Breast epithelium (tissue), 4 donors: ENCODE data around the gene ZAP70. TPM values are rescaled to one million over a fixed set of nuclear protein-coding genes. Genes with fewer than 3 reads are reported as not detected.

Experiments used
- DNase-seq, 2 donors: peaks; one replicate each; pipeline ENCODE4 v3.0.0-alpha.2; 2019; ENCODE audit warnings: low spot score in 2 of 2
- H3K27ac ChIP-seq, 2 donors: fragments of 200-600 bp; sonication (generic) in 1 of 2; one replicate each; pipeline ENCODE4 v1.5.1; 2016 to 2019; ENCODE audit warnings: mild to moderate bottlenecking in 1 of 2
- H3K27me3 ChIP-seq, 2 donors: fragments of 200-600 bp; sonication (generic) in 1 of 2; one replicate each; pipeline versions ENCODE4 v1.5.1 to v1.6.0; 2017 to 2019; ENCODE audit warnings: control low read depth in 1 of 2, mild to moderate bottlenecking in 1 of 2
- H3K36me3 ChIP-seq: fragments of 200-600 bp; one replicate; pipeline ENCODE4 v1.5.1; 2019
- H3K4me1 ChIP-seq, 2 donors: fragments of 200-600 bp; sonication (generic); one replicate each; pipeline ENCODE4 v1.5.1; 2016 to 2019; ENCODE audit warnings: control low read depth in 1 of 2
- H3K4me3 ChIP-seq, 3 donors: fragments of 200-600 bp; sonication (generic); 1 replicate in 2 of 3; 2 replicates in 1 of 3; pipeline ENCODE4 v1.5.1; 2016 to 2019; ENCODE audit warnings: mild to moderate bottlenecking in 3 of 3, moderate library complexity in 2 of 3
- H3K9me3 ChIP-seq, 2 donors: fragments of 200-600 bp; sonication (generic) in 1 of 2; one replicate each; pipeline ENCODE4 v1.5.1; 2016 to 2019; ENCODE audit warnings: control low read depth in 1 of 2
- CTCF ChIP-seq, 3 donors: fragments of 450-650 bp; IDR thresholded peaks; one replicate each; pipeline ENCODE4 v1.5.1; 2016 to 2017; ENCODE audit warnings: antibody characterized with exemption in 3 of 3, mild to moderate bottlenecking in 3 of 3, moderate library complexity in 3 of 3
- POLR2A ChIP-seq: fragments of 450-650 bp; IDR thresholded peaks from one replicate; pipeline ENCODE4 v1.6.1; 2016; ENCODE audit warnings: antibody characterized with exemption, mild to moderate bottlenecking, moderate library complexity
- POLR2AphosphoS5 ChIP-seq, 3 donors: sonication (generic); formaldehyde crosslinking; IDR thresholded peaks; one replicate each; pipeline ENCODE4 v1.6.1; 2017; ENCODE audit warnings: antibody characterized with exemption in 3 of 3
- intact Hi-C: fragments of 100-400 bp; cut with DNase I; formaldehyde crosslinking; loops from one replicate; pipeline ENCODE4 v1.15.1; 2023; ENCODE audit warnings: low total_unique reads
- total RNA-seq, 3 donors: library from RNA; depleted of rRNA; stranded (reverse); fragments of >200 nt; gene quantifications; one replicate each; pipeline ENCODE4 v1.1.0, GENCODE V29; 2016

ZAP70 gene
- total RNA-seq, 3 donors from 2014 or later, result 4.0 to 7.3 (median 4.9) TPM

DNA sequence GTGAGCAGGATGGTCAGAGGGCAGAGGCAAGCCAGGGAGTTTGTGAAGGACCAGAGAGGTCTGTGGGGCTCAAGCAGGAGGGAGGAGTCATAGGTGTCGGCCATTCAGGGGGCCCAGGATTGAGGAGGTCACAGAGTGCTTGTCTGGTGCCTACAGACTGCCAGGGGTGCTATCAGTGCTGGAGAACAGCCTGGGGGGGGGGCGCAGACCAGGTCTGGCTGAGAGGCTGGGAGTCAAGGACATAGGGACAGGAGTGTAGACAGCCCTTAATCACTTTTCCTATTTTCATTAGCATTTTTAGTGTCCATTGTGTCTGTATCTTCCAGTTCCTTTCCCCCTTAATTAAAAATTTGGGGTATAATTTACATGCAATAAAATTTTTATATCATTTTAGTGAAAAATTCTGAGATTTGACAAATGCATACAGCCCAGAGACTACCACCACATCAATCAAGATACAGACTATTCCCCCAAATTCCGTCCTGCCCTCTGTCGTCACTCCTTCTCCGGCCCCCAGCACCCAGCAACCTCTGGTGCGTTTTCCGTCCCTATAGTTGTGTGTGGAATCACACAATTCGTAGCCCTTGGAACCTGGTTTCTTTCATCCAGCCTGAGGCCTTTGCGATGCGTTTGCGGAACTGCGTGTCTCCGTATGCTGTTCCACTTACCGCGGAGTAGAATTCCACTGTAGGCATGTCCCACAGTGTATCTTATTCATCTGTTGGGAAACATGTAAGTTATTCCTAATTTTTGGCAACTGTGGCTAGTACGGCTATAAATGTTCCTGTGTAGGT, 6.2 kb downstream of the ZAP70 start:
- Histone ChIP-seq H3K27ac (no peak overlapping the region), H3K27me3 (peaks cover 0 to 4% of the 10 kb centered on the region in 2 donors), H3K9me3 (peaks cover 0 to 2% of the 10 kb centered on the region in 2 donors), H3K4me1 (no peaks in the 10 kb centered on the region), H3K4me3 (no peak overlapping the region), H3K36me3 (no peaks in the 10 kb centered on the region)
- intact Hi-C loops, result no loop called here
- DNase-seq, result no peak
- TF ChIP-seq POLR2A (no peak), CTCF (IDR thresholded peaks at IDR 0.05) (no peak), POLR2AphosphoS5 (IDR thresholded peaks at IDR 0.05) (no peak)

DNA sequence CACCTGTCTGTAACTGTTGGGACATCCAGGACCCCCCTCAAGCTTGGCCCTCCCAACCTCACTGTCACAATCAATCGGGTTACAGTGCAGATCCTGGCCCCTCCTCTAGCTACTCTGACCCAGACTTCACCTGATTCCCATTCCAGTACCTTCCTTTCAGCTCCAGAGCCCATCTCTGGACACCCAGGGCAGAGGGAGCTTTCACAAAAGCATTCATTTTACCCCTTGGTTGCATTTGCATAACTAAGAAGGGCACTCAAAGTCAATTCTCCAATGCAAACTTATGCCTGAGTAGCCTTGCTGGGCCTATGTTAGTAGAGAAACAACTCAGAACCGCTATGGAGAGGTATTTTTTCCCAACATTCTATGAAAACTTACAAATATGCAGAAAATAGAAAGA, 7.4 kb downstream of the ZAP70 start:
- intact Hi-C loops, result no loop called here
- H3K27ac ChIP-seq, result no peak overlapping the region
- peaks cover 0 to 4% of the 10 kb centered on the region in 2 donors for H3K27me3 ChIP-seq
- H3K36me3 ChIP-seq, result no peaks in the 10 kb centered on the region
- no peak for TF ChIP-seq POLR2AphosphoS5 (IDR thresholded peaks at IDR 0.05)
- TF ChIP-seq CTCF (IDR thresholded peaks at IDR 0.05), result no peak
- TF ChIP-seq POLR2A, result no peak
- no peak for DNase-seq
- H3K9me3 ChIP-seq, result peaks cover 0 to 2% of the 10 kb centered on the region in 2 donors
- no peaks in the 10 kb centered on the region for H3K4me1 ChIP-seq
- no peak overlapping the region for H3K4me3 ChIP-seq

DNA sequence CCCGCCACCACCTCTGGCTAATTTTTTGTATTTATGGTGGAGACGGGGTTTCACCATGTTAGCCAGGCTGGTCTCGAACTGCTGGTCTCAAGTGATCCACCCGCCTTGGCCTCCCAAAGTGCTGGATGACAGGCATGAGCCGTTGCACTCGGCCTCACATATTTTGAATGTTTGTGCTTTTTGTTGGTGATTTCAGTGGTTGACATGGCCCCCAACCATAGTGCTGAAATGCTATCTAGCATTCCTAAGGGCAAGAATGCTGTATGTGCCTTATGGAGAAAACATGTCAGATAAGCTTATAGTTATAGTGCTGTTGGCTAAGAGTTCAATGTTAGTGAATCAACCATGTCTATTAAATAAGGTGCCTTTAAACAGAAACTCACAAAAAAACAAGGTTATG, 8.9 kb downstream of the ZAP70 start:
- DNase-seq, result no peak
- no peaks in the 10 kb centered on the region for H3K4me1 ChIP-seq
- H3K27ac ChIP-seq, result no peak overlapping the region
- no peaks in the 10 kb centered on the region for H3K36me3 ChIP-seq
- peaks cover 0 to 2% of the 10 kb centered on the region in 2 donors for H3K9me3 ChIP-seq
- no peak for TF ChIP-seq CTCF (IDR thresholded peaks at IDR 0.05)
- H3K27me3 ChIP-seq, result peaks cover 0 to 4% of the 10 kb centered on the region in 2 donors
- H3K4me3 ChIP-seq, result no peak overlapping the region
- intact Hi-C loops, result no loop called here

DNA sequence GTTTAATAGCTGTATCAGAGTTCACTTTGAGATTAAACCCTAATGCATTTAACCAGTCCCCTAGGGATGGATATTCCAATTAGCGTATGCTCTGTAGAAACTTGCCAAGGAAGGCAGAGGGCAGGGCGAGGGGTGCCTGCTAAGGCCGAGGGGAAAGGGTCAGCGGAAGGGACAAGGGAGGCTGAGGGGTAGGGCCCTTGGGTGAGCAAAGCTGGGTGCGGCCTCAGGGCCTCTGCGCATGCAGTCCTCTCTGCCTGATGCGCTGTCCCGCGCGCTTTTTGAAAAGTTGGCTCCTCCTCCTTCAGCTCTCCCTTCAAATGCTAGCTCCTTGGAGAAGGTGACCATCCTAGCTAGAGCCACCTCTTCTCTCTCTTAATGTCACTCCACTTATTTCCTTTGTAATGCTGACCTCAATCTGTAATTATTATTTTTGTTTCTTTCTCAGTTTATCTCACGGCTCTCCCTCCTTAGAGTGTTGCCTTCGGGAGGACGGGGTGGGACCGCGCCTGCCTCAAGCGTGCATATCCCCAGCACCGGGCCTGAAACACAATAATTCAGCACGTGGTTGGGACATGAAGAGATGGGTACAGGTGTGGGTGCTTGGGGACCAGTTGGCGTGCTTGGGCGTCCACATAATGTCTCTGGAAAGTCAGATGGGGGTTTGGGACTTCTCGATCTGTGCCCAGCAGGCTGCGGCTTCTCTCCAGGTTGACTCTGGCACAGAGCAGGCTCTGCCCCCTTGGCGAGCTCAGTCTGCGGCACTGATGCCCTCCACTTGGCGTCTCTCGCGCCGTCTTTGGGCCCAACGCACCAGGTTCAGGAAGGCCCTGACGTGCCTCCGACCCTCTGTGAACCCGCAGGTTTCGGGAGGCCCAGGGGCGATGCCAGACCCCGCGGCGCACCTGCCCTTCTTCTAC, 10.0 kb downstream of the ZAP70 start:
- no peak overlapping the region for H3K4me3 ChIP-seq
- H3K36me3 ChIP-seq, result no peaks in the 10 kb centered on the region
- no peak for TF ChIP-seq CTCF (IDR thresholded peaks at IDR 0.05)
- no peak for TF ChIP-seq POLR2A
- no peak for TF ChIP-seq POLR2AphosphoS5 (IDR thresholded peaks at IDR 0.05)
- intact Hi-C loops, result no loop called here
- no peaks in the 10 kb centered on the region for H3K4me1 ChIP-seq
- no peak overlapping the region for H3K27ac ChIP-seq
- peaks cover 0 to 4% of the 10 kb centered on the region in 2 donors for H3K27me3 ChIP-seq
- peaks cover 0 to 2% of the 10 kb centered on the region in 2 donors for H3K9me3 ChIP-seq
- DNase-seq, result no peak

DNA sequence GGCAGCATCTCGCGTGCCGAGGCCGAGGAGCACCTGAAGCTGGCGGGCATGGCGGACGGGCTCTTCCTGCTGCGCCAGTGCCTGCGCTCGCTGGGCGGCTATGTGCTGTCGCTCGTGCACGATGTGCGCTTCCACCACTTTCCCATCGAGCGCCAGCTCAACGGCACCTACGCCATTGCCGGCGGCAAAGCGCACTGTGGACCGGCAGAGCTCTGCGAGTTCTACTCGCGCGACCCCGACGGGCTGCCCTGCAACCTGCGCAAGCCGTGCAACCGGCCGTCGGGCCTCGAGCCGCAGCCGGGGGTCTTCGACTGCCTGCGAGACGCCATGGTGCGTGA, 10.7 kb downstream of the ZAP70 start:
- Histone ChIP-seq H3K27ac (no peak overlapping the region), H3K4me1 (no peaks in the 10 kb centered on the region), H3K9me3 (peaks cover 0 to 2% of the 10 kb centered on the region in 2 donors), H3K27me3 (peaks cover 0 to 4% of the 10 kb centered on the region in 2 donors), H3K36me3 (no peaks in the 10 kb centered on the region), H3K4me3 (no peak overlapping the region)
- intact Hi-C loops, result no loop called here
- no peak for DNase-seq
- TF ChIP-seq CTCF (IDR thresholded peaks at IDR 0.05) (no peak), POLR2A (no peak), POLR2AphosphoS5 (IDR thresholded peaks at IDR 0.05) (no peak)
